Lower leg skin (tissue), 4 donors: ENCODE measurements around the gene SYS1. TPM values are rescaled to one million over a fixed set of nuclear protein-coding genes. Genes with fewer than 3 reads are reported as not detected.

ENCODE experiments used
- DNase-seq, 2 donors: peaks; one replicate each; pipeline ENCODE4 v3.0.0-alpha.2; 2019; ENCODE audit warnings: low spot score in 2 of 2
- H3K4me3 ChIP-seq: fragments of 200-600 bp; sonication (generic); 2 replicates; pipeline ENCODE4 v1.5.1; 2017; ENCODE audit warnings: mild to moderate bottlenecking, low read depth; ENCODE audit not compliant: poor library complexity, severe bottlenecking
- POLR2A ChIP-seq, 2 donors: fragments of 450-650 bp; IDR thresholded peaks; one replicate each; pipeline ENCODE4 v1.6.1; 2016 to 2017; ENCODE audit warnings: antibody characterized with exemption in 2 of 2, mild to moderate bottlenecking in 1 of 2, moderate library complexity in 1 of 2
- WGBS, 2 donors: methylation state at CpG; one replicate each; pipeline ENCODE4 v1.1.5; 2018; 5-methylcytosine and 5-hydroxymethylcytosine counted together
- intact Hi-C: fragments of 100-400 bp; cut with DNase I; formaldehyde crosslinking; loops from one replicate; pipeline ENCODE4 v1.15.0; 2023; ENCODE audit warnings: low total_unique reads
- total RNA-seq, 4 donors: library from RNA; depleted of rRNA; stranded (reverse); fragments of >200 nt; gene quantifications; one replicate each; pipeline ENCODE4 v1.1.0, GENCODE V29; 2016
- TF ChIP-seq, protein P1 (sequence below), 3 donors: fragments of 450-650 bp; IDR thresholded peaks; one replicate each; pipeline ENCODE4 v1.5.1; 2016; ENCODE audit warnings: antibody characterized with exemption in 3 of 3, mild to moderate bottlenecking in 3 of 3, moderate library complexity in 2 of 3

Gene SYS1
- total RNA-seq, 4 donors from 2014 or later, result 27.3 to 46.6 (median 36.0) TPM

DNA sequence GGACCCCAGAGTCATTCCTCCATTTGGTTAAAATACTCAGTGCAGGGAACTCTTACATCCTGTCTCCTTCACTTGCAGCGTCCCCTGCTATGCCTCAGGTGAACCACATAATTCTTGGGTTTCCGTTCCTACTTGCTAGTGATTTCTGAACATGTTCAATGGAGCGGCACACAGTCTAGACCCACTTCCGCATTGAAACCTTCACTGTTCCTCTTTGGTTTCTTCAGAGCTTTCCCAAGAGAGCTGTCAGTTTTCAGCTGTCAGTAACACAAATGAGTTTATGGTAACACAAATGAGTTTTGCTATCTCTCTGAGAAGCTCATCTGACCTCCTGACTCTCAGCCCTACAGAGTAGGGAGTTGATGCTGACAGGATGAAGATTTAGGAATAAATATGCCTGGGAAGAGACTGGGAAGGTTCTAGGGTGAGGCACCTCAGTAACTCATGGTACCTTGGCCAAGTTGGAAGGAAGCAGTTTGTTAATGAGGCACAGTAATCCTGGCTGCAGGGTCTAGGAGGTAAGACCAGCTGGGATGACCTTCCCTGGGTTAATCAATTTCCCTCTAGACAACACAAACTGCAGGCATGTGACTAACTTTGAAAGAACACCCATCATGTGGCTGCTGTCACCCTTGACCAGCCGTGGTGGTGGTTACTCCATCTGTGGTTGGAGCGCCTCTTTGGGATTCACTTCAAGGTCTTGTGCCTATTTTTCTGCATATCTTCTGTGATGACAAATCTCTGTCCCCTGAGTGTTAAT is 5.4 kb downstream of the SYS1 start:
- intact Hi-C loops, result no loop called here
- DNase-seq, result no peak
- 66 to 85% methylated on average over 6 of the region's 6 CpGs for WGBS, 2 donors
- TF ChIP-seq, protein P1, sequence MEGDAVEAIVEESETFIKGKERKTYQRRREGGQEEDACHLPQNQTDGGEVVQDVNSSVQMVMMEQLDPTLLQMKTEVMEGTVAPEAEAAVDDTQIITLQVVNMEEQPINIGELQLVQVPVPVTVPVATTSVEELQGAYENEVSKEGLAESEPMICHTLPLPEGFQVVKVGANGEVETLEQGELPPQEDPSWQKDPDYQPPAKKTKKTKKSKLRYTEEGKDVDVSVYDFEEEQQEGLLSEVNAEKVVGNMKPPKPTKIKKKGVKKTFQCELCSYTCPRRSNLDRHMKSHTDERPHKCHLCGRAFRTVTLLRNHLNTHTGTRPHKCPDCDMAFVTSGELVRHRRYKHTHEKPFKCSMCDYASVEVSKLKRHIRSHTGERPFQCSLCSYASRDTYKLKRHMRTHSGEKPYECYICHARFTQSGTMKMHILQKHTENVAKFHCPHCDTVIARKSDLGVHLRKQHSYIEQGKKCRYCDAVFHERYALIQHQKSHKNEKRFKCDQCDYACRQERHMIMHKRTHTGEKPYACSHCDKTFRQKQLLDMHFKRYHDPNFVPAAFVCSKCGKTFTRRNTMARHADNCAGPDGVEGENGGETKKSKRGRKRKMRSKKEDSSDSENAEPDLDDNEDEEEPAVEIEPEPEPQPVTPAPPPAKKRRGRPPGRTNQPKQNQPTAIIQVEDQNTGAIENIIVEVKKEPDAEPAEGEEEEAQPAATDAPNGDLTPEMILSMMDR (IDR thresholded peaks at IDR 0.05), result no peak
- no peak overlapping the region for H3K4me3 ChIP-seq

DNA sequence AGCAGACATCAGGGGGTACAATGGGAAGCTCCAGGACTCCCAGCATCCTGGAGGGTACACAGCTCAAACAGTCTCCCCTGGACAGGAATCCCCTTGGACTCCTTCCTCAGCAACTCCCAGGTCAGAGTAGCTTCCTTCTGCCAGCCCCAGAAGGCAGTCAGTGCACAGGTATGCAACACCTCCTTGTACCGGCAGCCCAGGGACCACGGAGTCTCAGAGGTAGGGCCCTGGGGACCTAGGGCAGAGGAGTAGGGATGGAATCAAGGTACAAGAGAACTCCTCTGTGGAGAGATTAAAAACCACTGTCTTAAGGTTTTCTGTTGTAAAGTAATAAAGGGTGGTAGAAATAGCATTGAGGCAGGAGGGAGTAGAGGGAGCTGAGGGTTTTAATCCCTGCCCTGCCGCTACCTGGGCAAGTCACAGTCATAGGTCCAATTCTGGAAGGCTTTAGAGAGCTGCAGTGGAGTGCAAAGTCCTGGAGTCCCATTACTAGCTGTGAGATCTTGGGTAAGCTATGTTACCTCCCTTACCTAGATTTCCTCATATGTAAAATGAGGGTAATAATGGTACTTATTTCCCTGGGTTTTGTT is 7.7 kb downstream of the SYS1 start:
- 92 to 93% methylated on average over 3 of the region's 3 CpGs for WGBS, 2 donors

DNA sequence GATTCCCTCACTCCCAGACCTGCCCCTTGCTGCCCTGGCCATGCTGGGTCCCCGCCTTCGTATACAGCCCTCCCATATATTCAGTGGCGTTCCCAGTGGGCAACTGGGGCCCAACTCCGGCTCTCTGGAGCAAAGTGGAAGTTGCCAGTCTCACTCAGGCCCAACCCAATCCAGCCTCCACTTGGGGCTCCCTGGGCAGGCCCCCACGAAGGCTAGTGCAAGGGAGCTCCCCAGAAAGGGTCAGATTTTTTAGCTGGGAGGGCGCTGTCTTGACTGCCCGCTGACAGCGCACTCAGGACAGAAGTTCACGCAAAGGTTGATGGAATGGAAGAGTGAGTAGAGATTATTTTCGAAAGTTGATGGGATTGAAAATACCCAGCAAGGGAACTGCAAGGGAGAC is 9.3 kb downstream of the SYS1 start:
- intact Hi-C loops, result loop anchor here (5.0 kb wide), 2 partner anchors 50 to 65 kb away; no protein-coding TSS in a partner anchor
- H3K4me3 ChIP-seq, result no peak overlapping the region
- WGBS, 2 donors, result 85 to 92% methylated on average over 10 of the region's 10 CpGs
- TF ChIP-seq, protein P1 (IDR thresholded peaks at IDR 0.05), result no peak
- TF ChIP-seq POLR2A (IDR thresholded peaks at IDR 0.05), result no peak
- peak in 1 of 2 donors; percentile 72 for DNase-seq

More for the DNA sequence above, 7.7 kb downstream of the SYS1 start:
- DNase-seq, result no peak
- intact Hi-C loops, result loop anchor here (5.0 kb wide), 2 partner anchors 48 to 67 kb away; no protein-coding TSS in a partner anchor
- TF ChIP-seq POLR2A (IDR thresholded peaks at IDR 0.05), result no peak
- TF ChIP-seq, protein P1 (IDR thresholded peaks at IDR 0.05), result no peak
- H3K4me3 ChIP-seq, result no peak overlapping the region

DNA sequence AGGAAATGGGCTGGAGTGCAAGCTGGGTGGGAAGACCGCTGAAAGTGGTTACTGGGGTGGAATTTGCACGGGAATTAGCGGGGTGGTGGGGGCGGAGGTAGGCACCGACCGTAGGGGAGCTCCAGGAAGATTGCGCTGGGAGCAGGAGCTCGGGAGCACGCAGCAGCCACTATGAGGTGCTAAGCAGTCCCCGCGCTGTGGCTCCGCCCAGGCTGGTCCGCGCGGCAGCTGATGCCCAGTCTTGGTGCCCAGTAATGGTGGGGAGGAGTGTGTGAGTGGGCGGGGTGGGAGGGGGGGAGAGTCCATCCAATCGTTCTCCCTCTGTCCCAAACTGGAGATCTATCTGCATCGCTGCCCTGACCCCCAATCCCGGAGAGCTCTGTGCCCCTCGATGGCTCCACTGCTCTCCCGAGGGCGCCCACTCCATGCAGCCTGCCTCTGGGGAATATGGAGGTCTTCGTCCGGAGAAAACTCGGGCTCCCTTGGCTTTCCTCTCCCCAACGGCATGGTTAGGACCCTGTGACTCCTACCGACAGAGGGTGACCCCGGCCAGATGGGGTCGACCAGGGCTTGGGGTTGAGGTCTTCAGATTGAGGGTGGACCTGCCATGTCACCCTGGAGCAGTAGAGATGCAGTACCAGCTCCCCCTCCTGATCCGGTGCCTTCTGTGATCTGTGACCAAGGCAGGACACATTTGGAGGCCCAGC is 9.8 kb downstream of the SYS1 start:
- intact Hi-C loops, result loop anchor here (5.0 kb wide), 2 partner anchors 50 to 65 kb away; no protein-coding TSS in a partner anchor
- no peak overlapping the region for H3K4me3 ChIP-seq
- 37 to 47% methylated on average over 29 of the region's 30 CpGs for WGBS, 2 donors
- DNase-seq, result peak in 1 of 2 donors; percentile 85
- TF ChIP-seq, protein P1 (IDR thresholded peaks at IDR 0.05), result no peak
- no peak for TF ChIP-seq POLR2A (IDR thresholded peaks at IDR 0.05)

DNA sequence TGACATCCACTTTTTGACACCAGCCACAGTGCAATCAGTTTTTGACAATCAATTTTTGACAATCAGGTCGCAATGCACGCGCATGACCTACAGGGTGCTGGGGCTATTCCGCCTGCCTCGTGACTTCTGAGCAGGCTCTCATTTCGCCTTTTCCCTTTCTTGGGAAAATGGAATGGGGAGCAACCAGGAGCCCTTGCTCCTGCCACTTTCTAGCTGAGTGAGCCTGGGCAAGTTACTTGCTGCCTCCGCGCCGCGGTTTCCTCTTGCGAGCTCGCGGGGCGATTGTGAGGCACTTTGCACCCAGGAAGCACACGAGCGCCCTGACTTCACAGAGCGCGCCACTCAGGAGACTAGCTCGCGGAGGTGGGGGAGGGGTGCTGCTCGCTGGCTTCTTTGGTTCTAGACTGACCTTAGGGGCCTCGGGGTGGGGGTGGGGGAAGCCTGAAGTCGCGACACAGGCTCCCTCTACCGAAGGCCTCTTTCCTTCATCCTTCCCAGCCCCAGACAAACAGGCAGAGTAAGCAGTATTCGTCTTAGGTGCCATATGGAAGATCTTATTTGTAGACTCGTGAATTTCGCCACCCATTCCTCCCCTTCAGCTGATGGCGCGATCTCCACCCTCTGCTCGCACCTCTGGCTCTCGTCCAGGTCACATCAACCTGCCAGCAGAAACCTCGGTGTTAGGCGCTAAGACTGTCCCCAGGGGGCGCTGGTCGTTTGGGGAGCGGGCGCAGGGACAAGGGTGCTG is 10.6 kb downstream of the SYS1 start:
- intact Hi-C loops, result loop anchor here (5.0 kb wide), 2 partner anchors 51 to 64 kb away; no protein-coding TSS in a partner anchor
- DNase-seq, result peak; percentile 79 to 97
- H3K4me3 ChIP-seq, result peak overlapping the region; percentile 24
- TF ChIP-seq POLR2A (IDR thresholded peaks at IDR 0.05), result no peak
- TF ChIP-seq, protein P1 (IDR thresholded peaks at IDR 0.05), result peak in 1 of 3 donors; percentile 81
- 2 to 6% methylated on average over 38 of the region's 38 CpGs for WGBS, 2 donors
